ENCODE results near the gene COLEC11.
"Not testable (repeated sequence)": the region's sequence is repeated elsewhere in the genome, so short reads cannot be mapped to it uniquely, and the experiment has no call there.

The COLEC11 gene

GRCh38 chr2:3626118-3626811 is 31.4 kb downstream of the COLEC11 start:
- no peak for DNase-seq

- no peak for DNase-seq
Observed at GRCh38 chr2:3626812-3627499, 32.0 kb downstream of the COLEC11 start.

DNA sequence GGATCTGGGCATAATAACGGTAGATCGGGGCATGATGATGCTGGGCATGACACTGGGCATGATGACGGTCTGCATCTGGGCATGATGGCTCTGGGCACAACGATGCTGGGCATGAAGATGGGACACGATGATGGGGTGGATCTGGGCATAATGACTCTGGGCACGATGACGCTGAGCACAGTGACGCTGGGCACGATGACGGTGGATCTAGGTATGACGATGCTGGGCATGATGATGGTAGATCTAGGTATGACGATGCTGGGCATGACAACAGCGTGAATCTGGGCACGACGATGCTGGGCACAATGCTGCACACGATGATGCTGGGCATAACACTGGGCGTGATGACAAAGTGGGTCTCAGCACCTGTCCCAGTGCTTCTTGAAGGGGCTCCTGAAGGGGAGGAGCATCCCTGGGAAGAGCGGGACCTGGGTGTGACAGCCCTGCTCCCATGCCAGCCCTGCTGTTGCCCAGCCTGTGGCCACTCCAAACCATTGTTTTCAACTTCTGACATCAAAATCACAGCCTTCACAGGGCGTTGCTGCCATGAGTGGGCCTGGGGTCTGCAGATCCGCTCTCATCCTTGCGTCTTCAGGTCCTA is 32.7 kb downstream of the COLEC11 start:
- DNase-seq, result no peak

DNA sequence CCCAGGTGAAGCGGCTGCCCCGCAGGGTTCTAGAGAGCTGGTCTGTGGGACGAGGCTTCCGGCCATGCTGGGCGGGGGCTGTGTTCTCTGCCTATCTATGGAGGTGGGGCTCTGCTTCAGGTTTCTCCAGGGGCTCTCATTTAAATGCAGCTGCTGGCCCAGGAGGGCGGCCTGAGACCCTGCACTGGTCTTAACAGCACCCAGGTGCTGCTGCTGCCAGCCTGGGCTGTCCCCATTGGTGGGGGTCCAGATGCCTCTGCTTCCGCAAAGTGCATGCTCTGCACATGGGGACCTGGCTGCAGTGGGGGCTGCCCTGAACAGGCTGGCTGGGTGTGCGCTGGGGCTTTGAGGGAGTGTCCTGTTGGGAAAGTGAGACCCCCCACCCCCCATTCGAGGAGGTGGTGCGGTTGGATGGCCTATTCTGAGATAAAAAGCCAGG is 33.3 kb downstream of the COLEC11 start:
- no peak for DNase-seq

DNA sequence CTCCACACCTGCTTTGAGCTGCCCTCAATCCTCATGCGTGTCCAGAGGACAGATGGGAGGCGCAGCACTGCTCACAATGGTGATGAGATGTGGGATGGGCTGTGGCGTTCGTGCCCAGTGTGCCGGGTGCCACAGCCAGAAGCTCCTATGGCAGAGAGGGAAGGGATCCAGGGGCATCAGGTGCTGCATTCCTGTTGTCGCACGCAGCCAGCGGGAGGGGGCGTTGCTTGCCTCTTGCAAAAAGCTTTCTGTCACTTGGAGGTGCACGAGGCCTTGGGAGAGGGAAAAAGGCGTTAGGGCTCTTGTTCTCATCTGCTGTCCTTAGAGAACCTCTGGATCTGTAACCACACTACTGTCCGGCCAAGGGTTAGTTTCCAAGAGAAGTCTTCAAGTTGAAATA is 33.9 kb downstream of the COLEC11 start:
- DNase-seq, result no peak

DNA sequence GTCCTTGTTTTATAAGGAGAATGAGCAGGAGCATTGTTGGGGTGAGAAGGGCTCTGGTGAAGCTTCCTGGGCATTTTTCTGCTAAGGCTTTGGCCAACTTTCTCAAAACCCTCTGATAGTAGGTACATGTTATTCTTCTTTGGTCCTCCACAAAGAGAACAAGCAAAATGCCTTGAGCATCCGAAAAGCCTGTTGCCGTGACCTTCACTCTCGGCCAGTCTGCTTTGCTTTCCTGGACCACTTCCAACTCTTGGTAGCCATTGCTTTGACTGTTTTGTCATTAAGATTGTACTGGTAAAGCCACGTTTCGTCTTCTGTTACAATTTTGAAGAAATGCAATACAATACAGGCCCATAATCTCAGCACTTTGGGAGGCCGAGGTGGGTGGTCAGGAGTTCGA is 35.7 kb downstream of the COLEC11 start:
- no peak for DNase-seq

- no peak for DNase-seq
Observed at GRCh38 chr2:3631161-3631850, 36.4 kb downstream of the COLEC11 start.

DNA sequence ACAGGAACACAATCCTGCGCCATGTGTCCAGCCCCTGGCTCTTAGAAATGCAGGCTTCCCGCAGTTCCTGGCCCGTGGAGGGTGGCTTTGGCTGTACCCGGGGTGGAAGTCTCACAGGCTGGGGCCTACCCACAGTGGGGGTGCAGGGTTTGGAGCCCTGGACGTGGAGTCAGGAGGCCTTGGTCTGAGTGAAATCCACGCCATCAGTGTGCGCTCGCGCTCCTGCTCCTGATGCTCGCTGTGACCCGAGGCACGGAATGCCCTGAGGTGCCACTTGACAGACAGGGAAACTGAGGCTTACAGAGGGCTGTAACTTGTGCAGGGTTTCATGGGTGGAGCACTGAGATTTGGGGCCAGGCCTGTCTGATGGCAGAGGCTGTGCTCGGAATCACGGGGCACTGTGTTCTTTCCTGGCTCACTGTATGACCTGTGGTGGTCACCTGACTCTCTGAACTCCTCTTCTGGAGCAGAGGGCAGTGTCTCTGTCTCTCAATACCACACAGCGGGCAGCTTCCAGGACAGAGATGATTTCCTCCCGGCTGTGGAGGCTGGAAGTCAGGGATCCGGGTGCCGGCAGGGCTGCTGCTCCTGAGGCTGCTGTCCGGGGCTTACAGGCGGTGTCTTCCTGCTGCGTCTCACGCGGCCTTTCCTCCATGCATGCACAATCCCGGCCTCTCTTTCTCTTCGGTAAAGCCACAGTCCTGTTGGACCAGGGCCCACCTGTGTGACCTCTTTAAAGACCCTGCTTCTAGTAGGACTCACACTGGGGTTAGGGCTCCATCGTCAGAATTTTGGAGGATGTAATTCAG is 37.1 kb downstream of the COLEC11 start:
- DNase-seq, result no peak

DNA sequence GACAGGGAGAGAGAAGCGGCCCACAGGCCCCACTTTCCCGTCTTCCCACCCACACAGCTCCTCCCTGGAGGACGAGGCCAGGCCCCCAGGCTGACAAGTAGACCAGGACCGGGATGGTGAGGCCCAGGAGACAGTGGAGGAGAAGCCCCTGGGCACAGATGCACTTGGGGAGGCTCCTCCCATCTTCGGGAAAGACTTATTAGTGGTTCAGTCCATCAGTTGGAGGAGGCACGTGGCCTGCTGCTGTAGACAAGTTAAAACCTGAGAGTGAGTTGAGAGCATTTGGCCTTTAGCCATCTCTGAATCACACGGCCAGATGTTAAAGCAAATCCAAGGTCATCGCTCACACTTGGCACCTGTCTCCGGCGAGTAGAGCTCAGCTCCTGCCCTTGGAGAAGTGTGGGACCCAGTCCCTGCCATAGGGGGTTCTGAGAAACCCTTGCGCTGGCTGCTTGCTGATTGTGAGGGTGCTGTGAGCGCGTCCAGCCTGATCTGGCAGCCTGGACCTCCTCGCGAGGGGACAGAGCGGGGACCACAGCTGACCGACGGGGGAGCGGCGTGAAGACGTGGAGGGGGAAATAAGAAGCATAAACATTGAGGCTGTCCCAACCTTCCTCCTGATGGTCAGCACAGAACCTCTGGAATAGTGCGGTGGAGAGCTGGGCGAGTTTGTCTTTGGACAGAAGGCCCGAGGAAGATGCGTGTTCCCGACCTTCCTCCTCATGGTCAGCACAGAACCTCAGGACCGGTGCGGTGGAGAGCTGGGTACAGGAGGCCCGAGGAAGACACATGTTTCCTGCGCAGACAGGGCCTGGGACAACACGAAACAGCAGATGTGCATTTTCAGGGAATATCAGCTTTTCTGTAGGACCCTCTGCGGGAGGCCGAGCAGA is 38.4 kb downstream of the COLEC11 start:
- no peak for DNase-seq

- DNase-seq, result no peak
Observed at GRCh38 chr2:3633982-3634595, 39.2 kb downstream of the COLEC11 start.

DNA sequence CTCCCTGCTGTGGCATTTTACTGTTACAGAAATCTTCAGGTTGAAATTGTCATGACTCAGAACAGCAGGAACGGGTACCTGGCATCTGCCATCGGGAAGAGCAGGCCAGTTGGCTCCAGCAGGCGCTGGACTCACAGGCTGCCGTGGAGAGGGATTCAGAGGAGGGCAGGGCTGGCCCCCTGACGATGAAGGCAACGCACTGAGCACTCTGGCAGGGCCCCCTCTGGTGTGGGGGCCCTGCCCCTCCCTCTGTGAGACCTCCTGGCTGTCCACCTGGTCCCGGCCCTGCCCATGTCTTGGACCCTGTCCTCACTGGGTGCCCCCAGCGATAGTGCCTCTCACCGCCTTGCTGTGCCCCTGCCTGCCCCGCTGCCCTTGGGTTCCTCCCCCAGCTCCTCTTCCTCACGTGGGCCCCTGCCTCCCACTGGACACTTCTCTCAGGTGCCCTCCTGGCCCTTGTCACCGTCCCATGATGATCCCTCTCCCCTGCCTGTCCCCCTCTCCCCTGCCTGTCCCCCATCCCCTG is 39.7 kb downstream of the COLEC11 start:
- no peak for DNase-seq

GRCh38 chr2:3635171-3635974 is 40.5 kb downstream of the COLEC11 start:
- no peak for DNase-seq

GRCh38 chr2:3635975-3636327 is 41.0 kb downstream of the COLEC11 start:
- DNase-seq, result not testable (repeated sequence)

- no peak for DNase-seq
Observed at GRCh38 chr2:3636586-3637310, 41.8 kb downstream of the COLEC11 start.

DNA sequence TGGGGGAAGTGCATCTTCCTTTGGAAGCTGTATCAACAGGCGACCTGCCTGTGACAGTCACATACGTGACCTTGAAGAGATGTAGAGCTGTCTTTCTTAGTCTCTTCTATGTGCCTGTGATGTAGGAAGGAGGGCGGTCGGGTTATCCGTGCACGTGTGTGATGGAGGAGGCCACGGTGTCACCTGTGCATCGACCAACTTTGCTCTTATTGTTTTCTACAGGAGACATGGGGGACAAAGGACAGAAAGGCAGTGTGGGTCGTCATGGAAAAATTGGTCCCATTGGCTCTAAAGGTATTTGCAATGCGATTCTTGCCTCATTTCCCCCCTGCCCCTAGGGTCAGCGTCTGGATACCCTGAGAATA is 42.4 kb downstream of the COLEC11 start:
- no peak for DNase-seq

- no peak for DNase-seq
Observed at GRCh38 chr2:3637692-3638455, 43.0 kb downstream of the COLEC11 start.

DNA sequence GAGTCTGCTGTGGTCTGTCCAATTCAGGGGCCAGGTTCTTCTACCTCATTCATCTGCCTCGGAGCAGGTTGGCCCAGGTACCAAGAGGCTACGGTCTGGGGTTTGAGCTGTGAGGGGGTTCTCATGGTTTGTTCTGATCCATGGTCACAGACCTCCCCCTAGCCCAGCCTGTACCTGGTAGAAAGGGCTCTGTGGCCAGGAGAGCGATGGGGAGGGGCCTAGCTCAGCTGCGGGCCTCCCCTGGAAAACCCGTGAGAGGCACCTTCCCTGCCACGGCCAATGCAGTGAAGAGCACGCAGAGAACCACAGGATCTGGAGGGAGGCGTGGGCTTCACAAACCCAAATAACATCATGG is 43.5 kb downstream of the COLEC11 start:
- no peak for DNase-seq

GRCh38 chr2:3639015-3639630 is 44.2 kb downstream of the COLEC11 start:
- DNase-seq, result no peak
